ENCODE results near the gene DNAH8.

Gene DNAH8

DNA sequence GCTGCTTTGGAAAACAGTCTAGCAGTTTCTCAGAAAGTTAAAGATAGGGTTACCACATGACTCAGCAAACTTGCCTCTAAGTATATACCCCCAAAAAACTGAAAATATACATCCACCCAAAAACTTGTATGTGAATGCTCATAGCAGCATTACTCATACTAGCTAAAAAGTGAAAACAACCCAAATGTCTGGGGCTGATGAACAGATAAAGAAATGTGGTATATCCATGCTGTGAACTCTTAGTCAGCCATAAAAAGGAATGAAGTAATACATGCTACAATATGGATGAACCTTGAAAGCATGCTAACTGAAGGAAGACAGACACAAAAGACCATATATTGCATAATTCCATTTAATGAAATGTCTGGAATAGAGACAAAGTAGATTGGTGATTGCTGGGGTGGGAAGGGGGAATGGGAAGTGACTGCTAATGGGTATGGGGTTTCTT lies 253.6 kb downstream of the DNAH8 start:
- no peak for DNase-seq (ENCODE audit: low read depth in 2 of 2)

DNA sequence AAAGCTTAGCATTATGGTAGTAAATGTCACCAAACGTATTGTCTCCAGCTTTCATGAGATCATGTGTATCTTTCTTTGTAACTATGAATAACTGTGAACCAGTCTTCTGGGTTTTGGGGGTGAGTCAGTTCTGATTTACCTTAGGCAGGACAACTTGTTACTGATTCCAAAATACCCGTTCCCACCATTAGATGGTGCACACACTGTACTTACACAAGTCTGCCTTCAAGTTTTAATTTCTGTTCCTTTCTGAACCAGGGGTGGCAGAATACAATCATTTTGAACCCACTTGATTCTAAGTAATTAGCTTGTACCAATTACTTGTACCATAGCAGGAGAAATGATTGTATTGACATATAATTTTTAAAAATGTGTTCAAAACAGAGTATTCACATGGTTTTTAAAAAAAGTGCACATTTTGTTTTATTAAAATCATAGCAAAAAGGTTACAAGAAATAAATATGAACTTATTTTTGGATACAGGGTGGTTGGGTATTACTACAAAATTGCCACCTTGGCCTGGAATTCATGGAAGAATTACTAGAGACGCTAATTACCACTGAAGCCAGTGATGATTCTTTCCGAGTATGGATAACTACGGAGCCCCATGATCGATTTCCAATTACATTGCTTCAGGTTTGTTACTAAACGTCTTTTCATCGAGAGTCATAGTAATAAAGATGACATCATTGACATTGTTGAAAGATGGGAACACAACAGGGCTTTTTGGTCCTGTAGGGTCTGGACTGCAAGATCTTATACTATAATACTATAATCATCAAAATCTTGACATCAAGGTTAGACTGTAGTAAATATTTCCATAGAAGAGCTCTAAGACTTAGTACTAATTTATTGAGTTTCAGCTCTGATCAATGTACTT lies 258.3 kb downstream of the DNAH8 start:
- DNase-seq (ENCODE audit: low read depth in 2 of 2), result no peak

DNA sequence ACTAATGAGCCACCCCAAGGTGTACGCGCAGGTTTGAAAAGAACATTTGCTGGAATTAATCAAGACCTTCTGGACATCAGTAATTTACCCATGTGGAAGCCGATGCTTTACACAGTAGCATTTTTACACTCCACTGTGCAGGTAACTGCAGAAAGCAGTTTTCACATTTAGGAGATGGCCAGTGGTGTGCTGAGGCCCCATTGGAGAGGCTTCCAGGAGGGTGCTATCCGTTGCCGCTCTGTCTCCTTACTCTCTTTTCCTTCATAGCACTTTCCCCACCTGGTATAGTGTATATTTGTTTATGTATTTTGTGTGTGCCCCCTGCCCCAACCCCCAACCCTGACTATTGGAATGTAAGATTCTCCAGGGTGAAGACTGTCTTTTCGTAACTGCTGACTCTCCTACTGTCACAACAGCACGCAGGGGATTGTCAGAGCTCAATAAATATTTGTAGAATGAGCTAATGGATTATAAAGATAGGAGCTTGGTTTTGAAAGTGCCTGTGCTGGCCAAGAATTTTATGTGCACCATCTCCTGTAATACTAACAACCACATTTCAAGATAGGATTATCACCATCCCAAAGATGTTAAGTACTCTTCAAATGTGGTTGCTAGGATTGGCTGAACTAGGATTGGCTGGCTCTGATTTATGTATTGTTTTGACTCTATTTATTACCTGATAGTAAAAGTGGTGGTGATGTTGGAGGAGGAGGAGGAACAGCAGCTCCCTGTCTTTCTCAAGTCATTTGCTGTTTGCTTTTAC lies 259.5 kb downstream of the DNAH8 start:
- no peak for DNase-seq (ENCODE audit: low read depth in 2 of 2)

DNA sequence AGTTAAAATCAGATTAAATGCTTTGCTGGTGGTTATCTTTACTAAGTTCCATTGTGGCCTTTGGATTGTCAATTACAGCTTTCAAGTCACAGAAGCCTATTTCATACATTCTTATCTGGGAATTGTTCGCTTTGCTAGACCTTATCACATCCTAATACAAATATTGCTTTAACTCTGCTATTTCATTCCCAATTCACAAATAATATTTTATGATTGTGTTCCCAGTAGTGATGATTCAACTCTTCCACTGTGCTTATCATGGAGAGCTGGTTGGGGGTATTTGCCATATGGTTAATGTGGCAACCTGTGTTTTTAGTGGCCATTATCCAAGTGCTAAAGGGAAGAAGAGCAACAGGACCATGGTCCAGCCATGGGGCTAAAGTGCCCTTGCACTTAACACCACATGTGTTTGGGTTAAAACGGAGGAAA lies 260.5 kb downstream of the DNAH8 start:
- DNase-seq (ENCODE audit: low read depth in 2 of 2), result no peak

DNA sequence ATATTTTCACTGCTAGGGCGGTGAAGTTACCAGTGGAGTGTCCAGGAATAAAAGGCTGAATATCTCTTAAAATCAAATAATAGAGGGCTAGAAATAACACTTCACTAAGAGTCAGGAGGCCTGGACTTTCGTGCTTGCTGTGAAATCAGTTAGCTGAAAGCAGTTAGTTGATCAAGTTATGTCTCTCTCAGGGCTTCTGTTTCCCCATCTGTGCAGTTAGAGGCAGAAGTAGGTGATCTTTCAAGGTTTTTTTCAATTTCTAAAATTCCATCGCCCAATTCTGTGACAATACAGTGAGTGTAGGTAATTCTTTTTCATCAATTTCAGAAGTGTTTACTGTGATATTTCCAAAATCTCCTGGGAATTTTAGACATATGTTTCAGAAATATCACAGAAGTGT lies 260.9 kb downstream of the DNAH8 start:
- no peak for DNase-seq (ENCODE audit: low read depth in 2 of 2)

DNA sequence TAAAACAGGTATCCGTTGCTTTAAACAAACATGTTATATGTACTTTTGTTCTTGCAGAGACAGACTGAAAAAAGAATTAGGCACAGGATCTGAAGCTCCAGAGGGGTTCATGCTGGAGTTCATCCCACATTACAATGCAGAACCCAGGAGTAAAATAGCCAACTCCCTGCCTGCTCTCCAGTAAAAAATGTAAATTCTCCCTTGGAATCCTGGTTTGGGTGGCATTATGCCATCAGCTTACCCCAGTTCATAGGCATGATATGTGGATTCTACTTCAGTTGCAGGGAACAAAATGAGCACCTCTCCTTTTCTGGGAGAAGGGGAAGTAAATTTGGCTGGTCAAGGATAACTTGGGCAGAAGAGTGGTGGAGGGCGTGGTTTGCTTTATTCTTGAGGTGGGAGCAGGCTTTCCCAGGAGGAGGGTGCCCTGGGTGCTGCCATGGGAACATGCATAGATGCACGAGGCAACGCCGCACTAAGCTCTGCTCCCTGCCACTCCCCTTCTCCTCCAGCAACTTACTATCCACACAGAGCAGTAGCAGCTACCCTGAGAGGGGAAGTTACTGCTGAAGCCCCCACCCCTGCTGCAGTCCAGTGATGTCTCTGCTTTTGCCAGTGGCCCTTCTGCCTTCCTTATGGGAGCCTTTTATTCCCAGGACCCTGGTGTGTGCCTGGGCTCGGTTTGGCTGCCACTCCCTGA lies 261.8 kb downstream of the DNAH8 start:
- no peak for DNase-seq (ENCODE audit: low read depth in 2 of 2)

DNA sequence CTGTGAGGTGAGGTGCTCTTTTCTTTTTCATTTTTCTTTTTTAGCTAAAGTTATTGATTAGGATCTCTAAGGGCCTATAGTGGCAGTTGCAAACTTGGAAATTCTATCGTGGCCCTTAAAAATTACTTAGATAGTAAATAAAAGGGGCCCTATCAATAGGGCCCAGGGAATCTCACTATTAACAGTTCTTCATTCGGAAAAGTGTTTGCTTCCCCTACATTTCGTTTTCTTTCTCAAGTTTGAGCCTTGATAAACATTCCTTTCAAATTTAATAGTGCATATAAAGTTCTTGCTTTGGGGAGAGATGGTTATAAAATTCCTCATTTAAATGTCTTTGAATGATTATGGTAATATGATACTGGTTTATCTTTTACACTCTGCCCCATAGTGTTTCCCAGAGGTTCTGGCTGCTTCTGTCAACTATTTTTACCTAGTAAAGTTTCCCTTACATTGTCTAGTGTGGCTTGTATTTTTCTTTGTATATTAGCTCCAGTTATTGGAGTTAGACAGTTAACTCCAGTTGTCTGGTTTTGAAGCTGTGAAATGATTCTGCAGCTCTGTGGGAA lies 263.1 kb downstream of the DNAH8 start:
- no peak for DNase-seq (ENCODE audit: low read depth in 2 of 2)

DNA sequence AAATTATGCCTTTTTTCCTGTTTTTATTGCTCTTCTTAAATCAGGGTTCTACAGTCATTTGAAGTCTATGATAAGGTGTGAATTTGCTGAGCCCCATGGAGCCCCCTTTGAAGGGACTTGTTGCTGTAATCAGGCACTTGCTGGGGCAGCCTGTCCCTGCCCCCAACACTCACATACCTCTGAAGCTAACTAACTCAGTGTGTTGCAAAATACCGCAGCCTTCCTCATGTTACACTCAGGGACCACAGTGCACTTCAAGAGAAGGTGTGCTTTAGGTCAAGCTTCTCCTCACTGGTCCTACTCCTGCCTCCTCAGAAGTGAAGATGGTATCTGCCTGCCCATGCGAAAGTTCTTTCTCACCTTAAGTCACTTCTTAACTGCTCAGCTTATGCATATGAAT lies 267.4 kb downstream of the DNAH8 start:
- DNase-seq (ENCODE audit: low read depth in 2 of 2), result no peak

DNA sequence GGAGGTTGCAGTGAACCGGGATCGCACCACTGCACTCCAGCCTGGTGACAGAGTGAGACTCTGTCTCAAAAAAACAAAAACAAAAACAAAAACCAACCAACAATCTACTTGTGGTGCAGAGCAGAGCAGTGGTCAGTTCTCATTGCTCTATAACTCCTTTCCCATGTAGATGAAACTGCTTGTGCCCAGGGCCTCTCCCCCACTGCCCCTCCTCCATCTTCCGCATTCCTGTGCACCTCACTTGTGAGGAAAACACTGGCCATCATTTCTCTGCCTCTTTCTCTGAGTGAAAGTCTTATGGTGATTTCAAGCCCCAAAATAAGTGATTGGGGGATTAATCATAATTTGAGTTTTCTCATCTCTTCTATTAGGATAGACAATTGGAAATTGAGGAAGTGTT lies 269.6 kb downstream of the DNAH8 start:
- DNase-seq (ENCODE audit: low read depth in 2 of 2), result no peak

DNA sequence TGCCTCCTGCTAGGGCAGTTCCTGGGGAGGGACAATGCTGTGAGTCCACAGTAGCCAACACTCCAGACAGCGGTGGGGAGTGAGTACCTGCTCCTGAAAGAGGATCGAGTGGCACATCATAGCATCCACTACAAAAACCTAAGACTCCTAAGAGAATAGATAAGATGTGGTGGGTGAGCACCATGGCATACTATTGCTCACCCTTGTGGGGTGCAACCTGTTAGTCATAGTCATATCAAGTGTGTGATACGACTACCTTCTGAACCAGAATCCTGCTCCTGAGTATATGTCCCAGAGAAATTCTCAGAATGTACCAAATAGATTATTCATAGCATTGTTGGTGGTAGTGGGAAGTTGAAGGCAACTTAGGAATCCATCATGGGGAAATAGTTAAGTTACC lies 270.7 kb downstream of the DNAH8 start:
- no peak for DNase-seq (ENCODE audit: low read depth in 2 of 2)

DNA sequence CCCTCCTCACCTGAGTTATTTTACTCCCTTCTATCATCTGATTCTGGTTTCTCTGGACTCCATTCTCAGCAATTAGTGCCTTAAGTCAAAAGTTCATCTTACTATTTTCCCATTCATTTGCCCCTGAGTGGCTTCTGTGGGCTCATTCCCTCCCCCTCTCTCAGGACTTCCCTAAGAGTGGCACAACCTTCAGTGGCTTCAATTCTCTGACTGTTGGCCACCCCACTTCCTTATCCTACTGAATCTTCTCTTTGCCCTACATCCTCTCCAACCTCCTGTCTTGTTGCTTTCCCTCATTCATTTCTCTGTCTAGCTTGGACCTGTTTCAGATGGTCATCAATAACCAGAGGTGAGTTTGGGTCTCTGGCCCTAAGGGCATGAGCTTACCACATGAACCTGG lies 272.4 kb downstream of the DNAH8 start:
- no peak for DNase-seq (ENCODE audit: low read depth in 2 of 2)

DNA sequence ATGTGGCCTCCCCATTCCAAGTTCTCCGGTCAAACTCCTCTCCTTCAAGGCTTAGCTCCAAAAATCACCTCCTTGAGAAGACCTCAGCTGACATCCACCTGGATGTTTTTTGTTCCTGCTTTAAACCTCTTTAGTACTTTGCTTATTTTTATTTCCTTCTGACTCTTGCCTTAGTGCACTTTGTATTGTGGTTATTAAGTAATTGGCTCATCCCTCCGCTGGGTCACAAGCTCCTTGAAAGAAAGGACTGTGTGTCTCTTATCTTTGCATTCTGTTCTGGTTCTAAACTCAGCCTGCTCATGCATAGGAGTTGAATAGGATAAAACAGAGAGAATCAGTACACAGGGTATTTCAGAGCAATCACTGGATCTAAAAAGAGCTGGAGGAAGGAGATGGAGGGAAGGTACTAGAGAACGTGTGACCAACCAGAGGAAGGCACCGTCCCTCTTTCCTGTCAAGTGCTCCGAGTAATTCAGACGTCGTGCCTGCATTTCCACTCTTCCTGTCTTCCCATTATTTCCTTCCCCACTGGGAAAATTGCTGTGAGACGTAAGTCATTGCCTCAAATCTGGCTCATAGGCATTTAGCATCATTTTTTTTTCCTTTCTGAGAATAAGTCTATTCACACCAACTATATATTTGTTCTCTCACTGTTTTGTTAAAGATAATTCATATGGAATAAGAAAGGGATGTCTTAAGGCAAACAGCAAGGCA lies 273.8 kb downstream of the DNAH8 start:
- DNase-seq (ENCODE audit: low read depth in 2 of 2), result no peak

DNA sequence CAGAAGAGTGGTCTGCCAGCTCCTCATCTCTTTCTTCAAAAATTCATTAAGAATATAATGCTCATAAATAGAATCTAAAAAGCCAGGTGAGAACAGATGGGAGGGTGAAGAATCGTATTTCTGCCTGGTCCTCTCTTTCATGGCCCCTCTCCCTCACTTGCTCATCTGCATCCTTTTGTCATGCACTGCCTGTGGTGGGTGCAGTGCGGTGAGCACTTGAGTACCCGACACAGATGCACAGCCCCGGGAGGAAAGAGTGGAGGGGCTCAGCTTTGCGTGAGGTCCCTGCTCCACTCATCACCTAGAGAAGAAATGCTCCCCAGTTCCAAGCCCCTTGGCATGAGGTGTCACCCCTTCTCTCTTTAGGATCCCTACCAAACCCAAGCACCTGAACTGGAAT lies 275.4 kb downstream of the DNAH8 start:
- no peak for DNase-seq (ENCODE audit: low read depth in 2 of 2)

DNA sequence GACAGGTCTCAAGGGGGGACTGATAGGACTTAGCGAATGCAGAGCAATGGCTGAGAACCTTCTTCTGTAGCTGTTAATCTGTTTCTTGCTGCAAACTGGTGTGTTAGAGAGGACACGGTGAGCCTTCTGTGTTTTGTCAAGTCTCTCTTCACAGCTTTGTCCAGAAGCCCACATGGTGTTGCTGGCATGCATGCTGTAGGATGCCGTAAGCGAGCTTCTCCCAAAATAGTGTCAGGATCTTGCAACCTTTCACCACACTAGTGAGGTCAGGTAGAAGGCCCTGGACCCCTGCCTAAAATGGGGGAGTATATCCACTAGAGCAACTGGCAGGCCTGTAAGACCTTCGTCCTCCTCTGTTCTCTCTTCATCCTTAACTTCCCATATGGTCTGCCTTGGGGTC lies 281.6 kb downstream of the DNAH8 start:
- no peak for DNase-seq (ENCODE audit: low read depth in 2 of 2)

DNA sequence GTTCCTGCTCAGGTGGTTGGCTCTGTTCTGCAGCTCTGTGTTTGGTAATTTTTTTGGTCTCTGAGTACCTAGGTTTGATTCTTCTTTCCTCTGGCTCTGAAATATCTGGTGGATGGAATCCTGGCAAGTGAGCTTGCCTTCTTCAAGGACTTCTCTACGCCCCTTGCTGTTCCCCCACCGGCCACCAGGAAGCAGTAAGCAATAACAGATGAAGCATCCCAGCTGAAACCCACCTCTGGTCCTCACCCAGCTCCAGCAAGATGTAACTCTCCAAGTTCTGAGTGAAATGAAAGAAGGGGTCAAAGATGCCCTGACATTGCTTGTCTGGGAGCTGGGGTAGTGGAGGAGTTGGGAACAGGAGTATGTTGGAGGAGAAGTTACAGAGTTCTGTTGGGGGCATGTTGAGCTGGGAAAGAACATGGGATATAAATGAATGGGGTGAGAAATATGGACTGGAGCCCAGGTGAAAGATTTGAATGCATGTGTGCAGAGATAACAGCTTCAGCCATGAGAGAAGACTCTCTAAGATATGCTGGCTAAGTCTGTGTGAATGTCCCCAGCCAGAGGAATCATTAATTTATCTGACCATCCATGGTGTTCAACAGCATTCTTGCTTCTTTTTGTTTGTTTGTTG lies 282.1 kb downstream of the DNAH8 start:
- no peak for DNase-seq (ENCODE audit: low read depth in 2 of 2)

DNA sequence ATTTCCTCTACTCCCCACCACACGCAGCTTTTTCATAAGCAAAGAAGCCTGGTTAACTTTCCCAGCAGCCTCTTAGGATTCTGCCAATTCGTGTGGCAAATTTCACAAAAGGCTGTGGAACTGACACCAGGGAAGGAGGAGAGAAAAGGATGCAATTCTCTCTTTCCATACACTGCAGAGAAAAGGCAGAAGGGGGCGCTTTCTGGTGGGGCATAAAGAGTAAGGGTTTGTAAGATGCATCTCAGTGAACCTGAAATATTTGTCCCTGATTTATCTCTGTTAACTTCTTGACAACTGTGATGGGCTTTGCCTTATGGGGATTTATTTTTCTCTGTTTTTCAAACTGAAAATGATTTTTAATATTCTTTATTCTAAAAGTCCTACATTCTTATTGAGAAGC lies 288.0 kb downstream of the DNAH8 start:
- no peak for DNase-seq (ENCODE audit: low read depth in 2 of 2)

DNA sequence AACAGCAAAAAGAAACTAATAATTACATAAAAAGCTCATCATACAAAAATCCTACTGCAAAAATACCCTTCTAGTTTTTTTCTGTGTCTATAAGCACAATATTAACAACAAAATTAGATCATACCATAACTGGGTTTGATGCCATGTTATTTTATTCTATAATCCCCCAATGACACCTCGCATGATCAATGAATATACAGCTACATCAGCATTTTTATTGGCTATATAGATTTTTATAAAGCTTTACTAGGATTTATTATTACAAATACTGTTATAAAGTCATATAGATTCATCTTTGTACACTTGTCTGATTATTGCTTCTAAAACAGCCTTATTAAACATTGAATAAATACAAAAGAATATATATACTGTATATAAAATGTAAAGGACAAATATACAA lies 288.4 kb downstream of the DNAH8 start:
- DNase-seq (ENCODE audit: low read depth in 2 of 2), result no peak

DNA sequence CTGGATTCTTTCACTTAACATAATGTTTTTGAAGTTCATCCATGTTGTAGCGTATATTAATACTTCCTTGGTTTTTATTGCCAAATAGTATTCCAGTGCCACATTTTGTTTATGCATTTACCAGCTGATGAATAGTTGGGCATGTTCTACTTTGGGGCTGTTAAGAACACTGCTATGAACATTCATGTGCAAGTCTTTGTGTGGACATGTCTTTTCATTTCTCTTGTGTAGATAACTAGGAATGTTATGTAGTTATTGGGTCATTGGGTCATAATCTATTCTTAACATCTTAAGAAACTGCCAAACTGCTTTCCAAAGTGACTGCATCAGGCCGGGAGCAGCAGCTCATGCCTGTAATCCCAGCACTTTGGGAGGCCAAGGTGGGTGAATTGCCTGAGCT lies 289.7 kb downstream of the DNAH8 start:
- DNase-seq (ENCODE audit: low read depth in 2 of 2), result no peak

DNA sequence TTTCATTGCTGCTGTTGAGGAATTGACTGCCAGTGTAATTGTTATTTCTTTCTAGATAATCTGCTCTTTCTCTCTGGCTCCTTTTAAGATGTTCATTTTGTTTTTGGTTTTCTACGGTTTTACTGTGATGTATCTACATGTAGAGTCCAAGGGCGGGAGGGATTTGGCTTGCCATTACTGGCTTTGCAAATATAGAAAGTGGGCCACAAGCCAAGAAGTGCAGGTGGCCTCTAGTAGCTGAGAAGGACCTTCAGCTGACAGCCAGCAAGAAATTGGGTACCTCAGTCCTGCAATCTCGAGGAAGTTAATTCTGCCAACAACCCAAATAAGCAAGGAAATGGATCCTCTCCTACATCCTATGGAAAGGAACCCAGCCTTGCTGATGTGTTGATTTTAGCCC lies 290.7 kb downstream of the DNAH8 start:
- no peak for DNase-seq (ENCODE audit: low read depth in 2 of 2)

DNA sequence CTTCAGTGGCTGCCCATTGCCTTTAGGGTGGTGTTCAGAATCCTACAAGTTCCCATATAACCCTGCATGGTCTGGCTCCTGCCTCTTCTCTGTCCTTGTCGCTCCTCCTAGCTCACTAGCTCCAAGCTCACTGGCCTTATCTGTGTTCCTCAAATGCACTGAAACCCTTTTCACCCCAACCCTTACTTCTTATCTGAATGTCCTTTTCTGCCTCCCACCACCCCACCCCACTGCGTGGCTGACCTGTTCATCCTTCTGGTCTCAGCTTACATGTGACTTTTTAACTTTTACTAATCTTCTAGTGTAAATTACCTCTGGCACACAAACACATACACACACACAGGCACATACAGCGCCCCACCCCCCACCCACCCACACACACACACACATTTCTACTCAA lies 292.5 kb downstream of the DNAH8 start:
- no peak for DNase-seq (ENCODE audit: low read depth in 2 of 2)

DNA sequence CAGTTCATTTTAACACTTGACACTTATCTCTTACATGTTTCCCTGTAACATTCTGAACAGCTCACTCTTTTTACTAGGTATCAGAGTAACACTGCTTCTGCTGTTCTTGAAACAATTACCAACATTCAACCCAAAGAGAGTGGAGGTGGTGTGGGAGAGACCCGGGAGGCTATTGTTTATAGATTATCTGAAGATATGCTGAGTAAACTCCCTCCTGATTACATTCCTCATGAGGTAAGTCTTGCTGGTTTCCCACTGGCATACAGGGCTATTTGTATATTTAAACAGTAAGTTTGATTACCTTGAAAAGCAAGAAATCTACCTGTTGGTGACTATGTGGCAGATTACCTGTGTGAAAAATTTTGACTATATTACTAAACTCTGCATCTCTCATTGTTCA lies 293.6 kb downstream of the DNAH8 start:
- DNase-seq (ENCODE audit: low read depth in 2 of 2), result no peak

Measured in stimulated activated CD8-positive, alpha-beta memory T cell treated with anti-CD3 and anti-CD28 coated beads, Interleukin-15, amount 100 ng/mL, for 4 hours (primary cell).